Lower leg skin (tissue), 3 donors: ENCODE data around the gene KYNU.

ENCODE experiments used
- CTCF ChIP-seq, 3 donors: fragments of 450-650 bp; IDR thresholded peaks; one replicate each; pipeline ENCODE4 v1.5.1; 2016; ENCODE audit warnings: antibody characterized with exemption in 3 of 3, mild to moderate bottlenecking in 3 of 3, moderate library complexity in 2 of 3
- POLR2A ChIP-seq, 2 donors: fragments of 450-650 bp; IDR thresholded peaks; one replicate each; pipeline ENCODE4 v1.6.1; 2016 to 2017; ENCODE audit warnings: antibody characterized with exemption in 2 of 2, mild to moderate bottlenecking in 1 of 2, moderate library complexity in 1 of 2

- TF ChIP-seq CTCF (IDR thresholded peaks at IDR 0.05) (no peak), POLR2A (IDR thresholded peaks at IDR 0.05) (no peak)
Measured at GRCh38 chr2:142862847-142863246, 14.6 kb upstream of the KYNU start.
